Suprapubic skin (tissue), 4 donors: ENCODE measurements around the gene OGG1.

Experiments
- CTCF ChIP-seq, 2 donors: fragments of 200-600 bp in 1 of 2; fragments of 450-650 bp in 1 of 2; sonication (generic) in 1 of 2; IDR thresholded peaks; one replicate each; pipeline ENCODE4 v1.5.1; 2016 to 2019; ENCODE audit warnings: antibody characterized with exemption in 2 of 2, mild to moderate bottlenecking in 1 of 2, moderate library complexity in 1 of 2
- EP300 ChIP-seq: sonication (generic); formaldehyde crosslinking; IDR thresholded peaks from one replicate; pipeline ENCODE4 v1.6.1; 2017; ENCODE audit warnings: antibody characterized with exemption
- POLR2A ChIP-seq, 2 donors: fragments of 450-650 bp; IDR thresholded peaks; one replicate each; pipeline ENCODE4 v1.6.1; 2017; ENCODE audit warnings: antibody characterized with exemption in 2 of 2, mild to moderate bottlenecking in 2 of 2, moderate library complexity in 2 of 2
- POLR2AphosphoS5 ChIP-seq, 3 donors: sonication (generic); formaldehyde crosslinking; IDR thresholded peaks; one replicate each; pipeline ENCODE4 v1.6.1; 2017; ENCODE audit warnings: antibody characterized with exemption in 3 of 3

DNA sequence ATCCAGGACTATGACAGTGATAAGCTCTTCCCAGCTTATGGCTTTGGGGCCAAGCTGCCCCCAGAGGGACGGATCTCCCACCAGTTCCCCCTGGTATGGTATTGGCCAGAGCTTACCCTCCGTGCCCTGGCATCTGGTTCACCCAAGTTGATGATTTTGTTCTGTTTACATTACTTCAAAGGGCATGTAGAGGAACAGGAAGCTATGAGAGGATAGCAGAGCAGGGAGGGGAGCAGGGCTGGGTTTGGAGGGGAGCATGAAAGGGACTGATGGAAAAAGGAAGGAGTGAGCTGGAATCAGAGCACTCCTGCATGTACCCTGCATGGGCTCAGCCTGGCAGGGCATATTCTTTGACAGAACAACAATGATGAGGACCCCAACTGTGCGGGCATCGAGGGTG, 31.6 kb upstream of the OGG1 start:
- no peak for TF ChIP-seq CTCF (IDR thresholded peaks at IDR 0.05)
- no peak for TF ChIP-seq POLR2AphosphoS5 (IDR thresholded peaks at IDR 0.05)
- TF ChIP-seq POLR2A (IDR thresholded peaks at IDR 0.05) = no peak
- no peak for TF ChIP-seq EP300
